Karpas-422 (cell line): ENCODE results near the gene ODF2L. TPM values are rescaled to one million over a fixed set of nuclear protein-coding genes. Genes with fewer than 3 reads are reported as not detected.

Source experiments
- DNase-seq: peaks from one replicate; pipeline ENCODE4 v3.0.0-alpha.2; 2015
- H2AFZ ChIP-seq: fragments of 200-600 bp; sonication (generic); 2 replicates; pipeline ENCODE4 v1.6.1; 2014; ENCODE audit warnings: antibody characterized with exemption, low read length, mixed read lengths
- H3K27ac ChIP-seq: fragments of 200-600 bp; sonication (generic); 2 replicates; pipeline ENCODE4 v1.5.1; 2014; ENCODE audit warnings: mild to moderate bottlenecking, low read length, moderate library complexity
- H3K27me3 ChIP-seq: fragments of 200-600 bp; sonication (generic); 2 replicates; pipeline ENCODE4 v1.6.1; 2014; ENCODE audit warnings: low read length, mixed read lengths
- H3K36me3 ChIP-seq: fragments of 200-600 bp; sonication (generic); 2 replicates; pipeline ENCODE4 v1.6.1; 2014; ENCODE audit warnings: low read length, mixed read lengths; ENCODE audit not compliant: insufficient read depth
- H3K4me1 ChIP-seq: fragments of 200-600 bp; sonication (generic); 2 replicates; pipeline ENCODE4 v1.6.1; 2014; ENCODE audit warnings: mild to moderate bottlenecking, low read length, mixed read lengths
- H3K4me2 ChIP-seq: fragments of 200-600 bp; sonication (generic); 2 replicates; pipeline ENCODE4 v1.6.1; 2014; ENCODE audit warnings: low read length, low read depth, mild to moderate bottlenecking; ENCODE audit not compliant: poor library complexity, severe bottlenecking
- H3K4me3 ChIP-seq: fragments of 200-600 bp; sonication (generic); 2 replicates; pipeline ENCODE4 v1.5.1; 2014; ENCODE audit warnings: mild to moderate bottlenecking, antibody characterized with exemption, low read length, mixed read lengths
- H3K79me2 ChIP-seq: fragments of 200-600 bp; sonication (generic); 2 replicates; pipeline ENCODE4 v1.6.1; 2014; ENCODE audit warnings: mild to moderate bottlenecking, low read length, mixed read lengths
- H3K9ac ChIP-seq: fragments of 200-600 bp; sonication (generic); 2 replicates; pipeline ENCODE4 v1.6.0; 2014; ENCODE audit warnings: low read length
- H3K9me2 ChIP-seq: fragments of 200-600 bp; sonication (generic), shearing (Covaris generic); replicated peaks from 2 replicates; pipeline ENCODE4 v1.6.0; 2014; ENCODE audit warnings: mild to moderate bottlenecking, low read length, moderate library complexity; ENCODE audit not compliant: insufficient read depth
- H3K9me3 ChIP-seq: fragments of 300-700, 200-600 bp; sonication (generic); 2 replicates; pipeline ENCODE4 v1.6.1; 2014; ENCODE audit warnings: low read length, mixed read lengths
- H4K20me1 ChIP-seq: fragments of 200-600 bp; sonication (generic); 2 replicates; pipeline ENCODE4 v1.6.1; 2014; ENCODE audit warnings: mild to moderate bottlenecking, antibody characterized with exemption, low read length, low read depth; ENCODE audit not compliant: insufficient read depth
- total RNA-seq: library from RNA; depleted of rRNA; stranded (reverse); fragments of >200 nt; shearing (Covaris generic); gene quantifications from 2 replicates; pipeline ENCODE4 v1.2.3, GENCODE V29; 2014; ENCODE audit warnings: low replicate concordance; rRNA removed

ODF2L gene
- 6.2 and 11.1 TPM in 2 replicates for total RNA-seq

- no peak within 1 kb of the TSS for H3K27ac ChIP-seq
- peak within 1 kb of the TSS; percentile 98 for H2AFZ ChIP-seq
- peak within 1 kb of the TSS; percentile 91 for H3K4me2 ChIP-seq
- DNase-seq = peak; percentile 88
- H3K4me3 ChIP-seq = peak within 1 kb of the TSS; percentile 77
- H3K4me1 ChIP-seq = peaks cover 16% of the 10 kb centered on the region
- H3K9me3 ChIP-seq = no peaks in the 10 kb centered on the region
- H3K9ac ChIP-seq = peak within 1 kb of the TSS; percentile 71
- H3K36me3 ChIP-seq = no peaks in the 10 kb centered on the region
- no peaks in the 10 kb centered on the region for H3K79me2 ChIP-seq
- H3K9me2 ChIP-seq = no peaks in the 10 kb centered on the region
- H4K20me1 ChIP-seq = no peaks in the 10 kb centered on the region
- no peaks in the 10 kb centered on the region for H3K27me3 ChIP-seq
Observed at GRCh38 chr1:86395751-86396497, at the start of gene ODF2L. Gene ODF2L, minus strand, starts transcription at chr1:86396323. Its CDS starts 9,296 bp downstream, at chr1:86387027.

GRCh38 chr1:86445919-86446318, 49.8 kb upstream of the ODF2L start:
- Histone ChIP-seq H3K36me3 (no peaks in the 10 kb centered on the region), H2AFZ (no peak overlapping the region), H4K20me1 (no peaks in the 10 kb centered on the region), H3K4me1 (no peaks in the 10 kb centered on the region), H3K9me2 (no peaks in the 10 kb centered on the region), H3K4me2 (no peak overlapping the region), H3K79me2 (no peaks in the 10 kb centered on the region), H3K27me3 (no peaks in the 10 kb centered on the region), H3K9ac (no peak overlapping the region), H3K27ac (no peak overlapping the region), H3K4me3 (no peak overlapping the region), H3K9me3 (no peaks in the 10 kb centered on the region)
- DNase-seq = no peak

GRCh38 chr1:86441997-86442396, 45.9 kb upstream of the ODF2L start:
- H3K79me2 ChIP-seq = no peaks in the 10 kb centered on the region
- no peaks in the 10 kb centered on the region for H3K36me3 ChIP-seq
- H2AFZ ChIP-seq = no peak overlapping the region

GRCh38 chr1:86441581-86441980, 45.5 kb upstream of the ODF2L start:
- Histone ChIP-seq H3K9me2 (no peaks in the 10 kb centered on the region), H2AFZ (no peak overlapping the region), H3K79me2 (no peaks in the 10 kb centered on the region), H3K4me3 (no peak overlapping the region), H3K27me3 (no peaks in the 10 kb centered on the region), H3K4me2 (no peak overlapping the region), H3K4me1 (no peaks in the 10 kb centered on the region), H3K36me3 (no peaks in the 10 kb centered on the region), H4K20me1 (no peaks in the 10 kb centered on the region), H3K9ac (no peak overlapping the region), H3K27ac (no peak overlapping the region), H3K9me3 (no peaks in the 10 kb centered on the region)
- no peak for DNase-seq

More at GRCh38 chr1:86441997-86442396, 45.9 kb upstream of the ODF2L start:
- H3K9ac ChIP-seq = no peak overlapping the region
- DNase-seq = no peak
- no peaks in the 10 kb centered on the region for H3K4me1 ChIP-seq
- H3K9me3 ChIP-seq = no peaks in the 10 kb centered on the region
- H3K27me3 ChIP-seq = no peaks in the 10 kb centered on the region
- no peaks in the 10 kb centered on the region for H3K9me2 ChIP-seq
- H3K4me2 ChIP-seq = no peak overlapping the region
- no peak overlapping the region for H3K4me3 ChIP-seq
- H4K20me1 ChIP-seq = no peaks in the 10 kb centered on the region
- no peak overlapping the region for H3K27ac ChIP-seq

GRCh38 chr1:86436041-86436440, 39.9 kb upstream of the ODF2L start:
- Histone ChIP-seq H4K20me1 (no peaks in the 10 kb centered on the region), H3K9ac (no peak overlapping the region), H3K4me3 (no peak overlapping the region), H3K9me2 (no peaks in the 10 kb centered on the region), H3K27ac (no peak overlapping the region), H3K27me3 (no peaks in the 10 kb centered on the region), H3K79me2 (no peaks in the 10 kb centered on the region), H3K4me1 (no peaks in the 10 kb centered on the region), H2AFZ (no peak overlapping the region), H3K9me3 (no peaks in the 10 kb centered on the region), H3K4me2 (no peak overlapping the region), H3K36me3 (no peaks in the 10 kb centered on the region)
- DNase-seq = no peak

GRCh38 chr1:86435327-86435726, 39.2 kb upstream of the ODF2L start:
- Histone ChIP-seq H3K27me3 (no peaks in the 10 kb centered on the region), H3K4me3 (no peak overlapping the region), H3K79me2 (no peaks in the 10 kb centered on the region), H3K9me3 (no peaks in the 10 kb centered on the region), H3K27ac (no peak overlapping the region), H3K4me1 (no peaks in the 10 kb centered on the region), H3K4me2 (no peak overlapping the region), H3K36me3 (no peaks in the 10 kb centered on the region), H3K9ac (no peak overlapping the region), H4K20me1 (no peaks in the 10 kb centered on the region), H3K9me2 (no peaks in the 10 kb centered on the region), H2AFZ (no peak overlapping the region)
- DNase-seq = no peak

- H3K36me3 ChIP-seq = no peaks in the 10 kb centered on the region
- H3K9me2 ChIP-seq = no peaks in the 10 kb centered on the region
- no peak overlapping the region for H3K9ac ChIP-seq
- H3K79me2 ChIP-seq = no peaks in the 10 kb centered on the region
- no peaks in the 10 kb centered on the region for H3K27me3 ChIP-seq
- H3K4me2 ChIP-seq = no peak overlapping the region
- H3K9me3 ChIP-seq = no peaks in the 10 kb centered on the region
- no peak for DNase-seq
- H3K4me3 ChIP-seq = no peak overlapping the region
- H3K27ac ChIP-seq = no peak overlapping the region
- no peak overlapping the region for H2AFZ ChIP-seq
- H4K20me1 ChIP-seq = no peaks in the 10 kb centered on the region
- H3K4me1 ChIP-seq = no peaks in the 10 kb centered on the region
Observed at GRCh38 chr1:86434059-86434458, 37.9 kb upstream of the ODF2L start.

GRCh38 chr1:86430376-86430775, 34.3 kb upstream of the ODF2L start:
- Histone ChIP-seq H3K79me2 (no peaks in the 10 kb centered on the region), H3K4me2 (no peak overlapping the region), H3K9me3 (no peaks in the 10 kb centered on the region), H3K9me2 (no peaks in the 10 kb centered on the region), H2AFZ (no peak overlapping the region), H3K4me3 (no peak overlapping the region), H3K4me1 (no peaks in the 10 kb centered on the region), H3K27ac (no peak overlapping the region), H3K36me3 (no peaks in the 10 kb centered on the region), H4K20me1 (no peaks in the 10 kb centered on the region), H3K9ac (no peak overlapping the region), H3K27me3 (no peaks in the 10 kb centered on the region)
- peak; percentile 6 for DNase-seq
